Calu3 (cell line): Measurements from ENCODE around the gene CYTL1. TPM values are rescaled to one million over a fixed set of nuclear protein-coding genes. Genes with fewer than 3 reads are reported as not detected.

Experiments
- BruUV-seq: library from RNA; stranded (reverse); fragments of 400-500 nt; replicated peaks from 2 replicates; lab custom pipeline; 2021; lab: Mats Ljungman, UMichigan
- CTCF ChIA-PET: fragments of 300-600 bp; sonication (Branson Sonifier 250); formaldehyde crosslinking; loops from one replicate; lab custom pipeline; 2022; ENCODE audit warnings: antibody characterized with exemption; lab: Charles Lee
- DNase-seq: peaks from one replicate; pipeline ENCODE4 v3.0.0; 2022
- H3K27ac Mint-ChIP-seq: one replicate; pipeline ENCODE4 v1.8.0; 2022; ENCODE audit warnings: mixed read lengths; ENCODE audit not compliant: unreplicated experiment
- H3K27me3 Mint-ChIP-seq: one replicate; pipeline ENCODE4 v1.8.0; 2022; ENCODE audit warnings: mixed read lengths; ENCODE audit not compliant: unreplicated experiment
- H3K36me3 Mint-ChIP-seq: one replicate; pipeline ENCODE4 v1.8.0; 2022; ENCODE audit warnings: mild to moderate bottlenecking, moderate library complexity, mixed read lengths; ENCODE audit not compliant: insufficient read depth, unreplicated experiment
- H3K4me1 Mint-ChIP-seq: one replicate; pipeline ENCODE4 v1.8.0; 2022; ENCODE audit warnings: mild to moderate bottlenecking, low read depth, mixed read lengths; ENCODE audit not compliant: unreplicated experiment
- H3K4me3 Mint-ChIP-seq: one replicate; pipeline ENCODE4 v1.8.0; 2022; ENCODE audit warnings: mild to moderate bottlenecking, low read depth, moderate library complexity, mixed read lengths; ENCODE audit not compliant: unreplicated experiment
- H3K9me3 Mint-ChIP-seq: one replicate; pipeline ENCODE4 v1.8.0; 2022; ENCODE audit warnings: low read depth, mixed read lengths; ENCODE audit not compliant: unreplicated experiment
- intact Hi-C: fragments of 100-400 bp; cut with micrococcal nuclease; formaldehyde crosslinking; loops from one replicate; pipeline ENCODE4 v1.10.0; 2022; ENCODE audit not compliant: unreplicated experiment
- total RNA-seq: library from RNA; stranded (reverse); gene quantifications from 2 replicates; pipeline ENCODE4 v1.2.3, GENCODE V29; 2022
- TF ChIP-seq, protein P1 (sequence below): fragments of 200-600 bp; IDR thresholded peaks from one replicate; pipeline ENCODE4 v1.8.0; 2022; ENCODE audit warnings: antibody characterized with exemption; ENCODE audit not compliant: unreplicated experiment

Gene CYTL1
- total RNA-seq, 1 experiment from 2014 or later, result not detected

GRCh38 chr4:4990329-4990728, 28.9 kb downstream of the CYTL1 start:
- Mint-ChIP-seq H3K4me1 (no peaks in the 10 kb centered on the region), H3K4me3 (no peak overlapping the region), H3K27me3 (no peaks in the 10 kb centered on the region), H3K36me3 (no peaks in the 10 kb centered on the region), H3K9me3 (peaks cover 3% of the 10 kb centered on the region), H3K27ac (no peak overlapping the region)
- intact Hi-C loops, result no loop called here
- TF ChIP-seq, protein P1, sequence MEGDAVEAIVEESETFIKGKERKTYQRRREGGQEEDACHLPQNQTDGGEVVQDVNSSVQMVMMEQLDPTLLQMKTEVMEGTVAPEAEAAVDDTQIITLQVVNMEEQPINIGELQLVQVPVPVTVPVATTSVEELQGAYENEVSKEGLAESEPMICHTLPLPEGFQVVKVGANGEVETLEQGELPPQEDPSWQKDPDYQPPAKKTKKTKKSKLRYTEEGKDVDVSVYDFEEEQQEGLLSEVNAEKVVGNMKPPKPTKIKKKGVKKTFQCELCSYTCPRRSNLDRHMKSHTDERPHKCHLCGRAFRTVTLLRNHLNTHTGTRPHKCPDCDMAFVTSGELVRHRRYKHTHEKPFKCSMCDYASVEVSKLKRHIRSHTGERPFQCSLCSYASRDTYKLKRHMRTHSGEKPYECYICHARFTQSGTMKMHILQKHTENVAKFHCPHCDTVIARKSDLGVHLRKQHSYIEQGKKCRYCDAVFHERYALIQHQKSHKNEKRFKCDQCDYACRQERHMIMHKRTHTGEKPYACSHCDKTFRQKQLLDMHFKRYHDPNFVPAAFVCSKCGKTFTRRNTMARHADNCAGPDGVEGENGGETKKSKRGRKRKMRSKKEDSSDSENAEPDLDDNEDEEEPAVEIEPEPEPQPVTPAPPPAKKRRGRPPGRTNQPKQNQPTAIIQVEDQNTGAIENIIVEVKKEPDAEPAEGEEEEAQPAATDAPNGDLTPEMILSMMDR, result no peak
- CTCF ChIA-PET, result no interaction called here
- no TSS peak for BruUV-seq
- no peak for DNase-seq

DNA sequence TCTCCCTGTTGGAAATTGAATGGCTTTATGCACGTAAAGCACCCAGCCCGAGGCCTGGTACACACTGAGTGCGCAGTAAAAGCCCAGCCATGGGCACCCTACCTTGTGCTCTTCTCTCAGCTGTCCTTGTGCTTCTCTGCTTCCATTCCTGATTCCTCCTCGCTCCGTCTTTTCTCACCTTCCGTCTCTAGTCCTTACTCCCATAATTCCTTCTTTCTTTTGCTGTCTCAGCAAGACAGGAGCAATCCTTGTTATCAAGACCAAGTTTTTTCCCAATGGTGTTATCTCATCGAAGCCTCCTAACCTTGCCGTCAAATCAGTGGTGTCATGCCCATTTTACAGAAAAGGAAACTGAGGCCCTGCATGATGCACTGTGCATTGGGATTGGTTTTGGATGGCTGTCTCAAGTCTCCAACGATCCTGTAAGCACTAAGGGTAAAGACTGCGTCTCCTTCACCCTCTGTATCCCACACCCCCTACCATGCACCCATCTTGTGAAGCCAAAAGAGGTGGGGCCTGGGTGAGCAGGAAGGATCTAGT, 30.1 kb downstream of the CYTL1 start:
- Mint-ChIP-seq H3K4me1 (no peaks in the 10 kb centered on the region), H3K36me3 (no peaks in the 10 kb centered on the region), H3K9me3 (peaks cover 6% of the 10 kb centered on the region), H3K27ac (no peak overlapping the region), H3K4me3 (no peak overlapping the region), H3K27me3 (no peaks in the 10 kb centered on the region)
- intact Hi-C loops, result no loop called here
- BruUV-seq, result no TSS peak
- CTCF ChIA-PET, result no interaction called here
- DNase-seq, result no peak
- TF ChIP-seq, protein P1, result no peak

GRCh38 chr4:4987656-4988055, 31.6 kb downstream of the CYTL1 start:
- TF ChIP-seq, protein P1, result no peak
- H3K27ac Mint-ChIP-seq, result no peak overlapping the region
- CTCF ChIA-PET, result no interaction called here
- no peaks in the 10 kb centered on the region for H3K4me1 Mint-ChIP-seq
- H3K9me3 Mint-ChIP-seq, result peaks cover 10% of the 10 kb centered on the region
- H3K36me3 Mint-ChIP-seq, result no peaks in the 10 kb centered on the region
- intact Hi-C loops, result no loop called here
- no peak for DNase-seq
- H3K4me3 Mint-ChIP-seq, result no peak overlapping the region
- no TSS peak for BruUV-seq
- H3K27me3 Mint-ChIP-seq, result no peaks in the 10 kb centered on the region

DNA sequence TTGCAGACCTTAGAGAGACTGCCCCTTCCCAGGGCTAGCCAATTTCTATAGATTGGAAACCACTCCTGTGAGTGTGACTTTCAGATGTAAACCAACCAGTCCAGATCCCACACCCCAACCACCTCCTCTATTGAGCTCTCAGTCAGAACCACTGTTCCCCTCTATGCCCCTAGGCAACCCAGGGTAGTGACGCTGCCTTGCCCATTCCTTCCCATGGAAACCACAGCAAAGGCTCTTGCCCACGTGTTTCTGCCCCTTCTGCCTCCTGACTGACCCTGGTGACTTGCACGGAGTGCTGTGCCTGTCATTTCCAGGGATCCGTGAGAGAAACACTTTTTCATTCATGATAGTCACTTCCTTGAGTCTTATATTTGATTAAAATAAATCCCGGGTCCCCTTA, 32.4 kb downstream of the CYTL1 start:
- no peak for DNase-seq
- H3K27ac Mint-ChIP-seq, result no peak overlapping the region
- no peaks in the 10 kb centered on the region for H3K4me1 Mint-ChIP-seq
- H3K36me3 Mint-ChIP-seq, result no peaks in the 10 kb centered on the region
- TF ChIP-seq, protein P1, result no peak
- BruUV-seq, result no TSS peak
- CTCF ChIA-PET, result no interaction called here
- intact Hi-C loops, result no loop called here
- H3K27me3 Mint-ChIP-seq, result no peaks in the 10 kb centered on the region
- no peak overlapping the region for H3K4me3 Mint-ChIP-seq
- H3K9me3 Mint-ChIP-seq, result peaks cover 12% of the 10 kb centered on the region
